Mesenchymal stem cell (in vitro differentiated cells and primary cell): Measurements from ENCODE around the gene THBD.

ENCODE experiments used
- DNase-seq: peaks from one replicate; pipeline ENCODE4 v3.0.0-alpha.2; 2013
- H2AFZ ChIP-seq: one replicate; pipeline ENCODE4 v1.6.1; 2013; ENCODE audit warnings: low read depth, mild to moderate bottlenecking, control low read depth, inconsistent platforms, low read length, moderate library complexity
- H2AK5ac ChIP-seq: 2 replicates; pipeline ENCODE4 v1.6.1; 2013; ENCODE audit warnings: low read length, moderate library complexity, mild to moderate bottlenecking, inconsistent platforms; ENCODE audit not compliant: severe bottlenecking
- H2BK120ac ChIP-seq: one replicate; pipeline ENCODE4 v1.6.1; 2013; ENCODE audit warnings: low read depth, mild to moderate bottlenecking, inconsistent platforms, low read length, moderate library complexity
- H2BK12ac ChIP-seq, 2 experiments: one replicate each; pipeline ENCODE4 v1.6.1; 2013; ENCODE audit warnings: inconsistent platforms in 2 of 2, low read length in 2 of 2, mild to moderate bottlenecking in 2 of 2, moderate library complexity in 2 of 2, control low read depth in 1 of 2
- H2BK15ac ChIP-seq: one replicate; pipeline ENCODE4 v1.6.1; 2013; ENCODE audit warnings: mild to moderate bottlenecking, low read depth, inconsistent platforms; ENCODE audit not compliant: poor library complexity, severe bottlenecking
- H2BK5ac ChIP-seq: 2 replicates; pipeline ENCODE4 v1.6.1; 2013; ENCODE audit warnings: low read depth, mild to moderate bottlenecking, low read length, control low read depth, inconsistent platforms; ENCODE audit not compliant: poor library complexity, severe bottlenecking
- H3K14ac ChIP-seq, 2 experiments: one replicate each; pipeline ENCODE4 v1.6.1; 2013; ENCODE audit warnings: inconsistent platforms in 2 of 2, low read length in 2 of 2, control low read depth in 1 of 2, mild to moderate bottlenecking in 1 of 2, moderate library complexity in 1 of 2
- H3K18ac ChIP-seq, 2 experiments: one replicate each; pipeline ENCODE4 v1.6.1; 2013; ENCODE audit warnings: inconsistent platforms in 2 of 2, low read length in 2 of 2, control low read depth in 1 of 2, low read depth in 1 of 2, mild to moderate bottlenecking in 1 of 2
- H3K23ac ChIP-seq, 2 experiments: one replicate each; pipeline ENCODE4 v1.6.1; 2013; ENCODE audit warnings: inconsistent platforms in 2 of 2, low read length in 2 of 2, mild to moderate bottlenecking in 2 of 2, moderate library complexity in 2 of 2, control low read depth in 1 of 2
- H3K27ac ChIP-seq: 2 replicates; pipeline ENCODE4 v1.5.1; 2013; ENCODE audit warnings: mild to moderate bottlenecking, moderate library complexity, low read length, control low read depth, inconsistent platforms; ENCODE audit not compliant: poor library complexity, severe bottlenecking
- H3K27me3 ChIP-seq, 2 experiments: 2 replicates each; pipeline versions ENCODE4 v1.6.1 to v1.7.0; 2013; ENCODE audit warnings: low read length in 2 of 2, mild to moderate bottlenecking in 2 of 2, moderate library complexity in 2 of 2, control low read depth in 1 of 2, inconsistent platforms in 1 of 2; ENCODE audit not compliant: control insufficient read depth in 1 of 2, insufficient read depth in 1 of 2
- H3K36me3 ChIP-seq, 2 experiments: 2 replicates each; pipeline versions ENCODE4 v1.6.1 to v1.7.0; 2013; ENCODE audit warnings: low read length in 2 of 2, control low read depth in 1 of 2, inconsistent platforms in 1 of 2, low read depth in 1 of 2, mild to moderate bottlenecking in 1 of 2; ENCODE audit not compliant: insufficient read depth in 2 of 2, control insufficient read depth in 1 of 2
- H3K4ac ChIP-seq, 2 experiments: one replicate each; pipeline ENCODE4 v1.6.1; 2013; ENCODE audit warnings: inconsistent platforms in 2 of 2, low read length in 2 of 2, mild to moderate bottlenecking in 2 of 2, moderate library complexity in 2 of 2, control low read depth in 1 of 2, low read depth in 1 of 2
- H3K4me1 ChIP-seq: 2 replicates; pipeline ENCODE4 v1.6.1; 2013; ENCODE audit warnings: low read depth, low read length, control low read depth; ENCODE audit not compliant: control insufficient read depth, insufficient read depth
- H3K4me2 ChIP-seq: 2 replicates; pipeline ENCODE4 v1.6.1; 2013; ENCODE audit warnings: low read length, mild to moderate bottlenecking, inconsistent platforms; ENCODE audit not compliant: poor library complexity, severe bottlenecking
- H3K4me3 ChIP-seq, 2 experiments: 2 replicates each; pipeline versions ENCODE4 v1.5.1 to v1.7.0; 2013; ENCODE audit warnings: low read length in 2 of 2, mild to moderate bottlenecking in 2 of 2, control low read depth in 1 of 2, low read depth in 1 of 2; ENCODE audit not compliant: insufficient read depth in 1 of 2
- H3K79me1 ChIP-seq: replicated peaks from 2 replicates; pipeline ENCODE4 v1.6.1; 2013; ENCODE audit warnings: mild to moderate bottlenecking, control low read depth, low read length, inconsistent platforms; ENCODE audit not compliant: poor library complexity, severe bottlenecking
- H3K9ac ChIP-seq: 2 replicates; pipeline ENCODE4 v1.7.0; 2013; ENCODE audit warnings: mild to moderate bottlenecking, low read length, moderate library complexity
- H3K9me3 ChIP-seq: 2 replicates; pipeline ENCODE4 v1.7.0; 2013; ENCODE audit warnings: mild to moderate bottlenecking, low read length; ENCODE audit not compliant: control insufficient read depth
- H4K8ac ChIP-seq: one replicate; pipeline ENCODE4 v1.6.1; 2013; ENCODE audit warnings: inconsistent platforms, mild to moderate bottlenecking, low read length, moderate library complexity
- H4K91ac ChIP-seq: one replicate; pipeline ENCODE4 v1.6.1; 2013; ENCODE audit warnings: mild to moderate bottlenecking, low read length, inconsistent platforms
- WGBS: methylation state at CpG from one replicate; pipeline ENCODE4 v1.1.7; 2013; ENCODE audit warnings: mixed read lengths; 5-methylcytosine and 5-hydroxymethylcytosine counted together

The THBD gene

GRCh38 chr20:23096097-23096496 is 46.6 kb upstream of the THBD start:
- H3K4me1 ChIP-seq: no peaks in the 10 kb centered on the region
- no peak overlapping the region for H2BK15ac ChIP-seq
- no peak overlapping the region for H3K27ac ChIP-seq
- H2AK5ac ChIP-seq: no peak overlapping the region
- no peaks in the 10 kb centered on the region for H3K9me3 ChIP-seq
- no peak overlapping the region for H3K18ac ChIP-seq
- no peak overlapping the region for H3K14ac ChIP-seq
- DNase-seq: no peak
- H2AFZ ChIP-seq: no peak overlapping the region
- H4K91ac ChIP-seq: no peak overlapping the region
- no peak overlapping the region for H3K4me2 ChIP-seq
- H3K4me3 ChIP-seq: no peak overlapping the region
- no peak overlapping the region for H3K9ac ChIP-seq
- WGBS: 95% methylated on average over 2 of the region's 3 CpGs
- no peak overlapping the region for H3K23ac ChIP-seq
- H3K27me3 ChIP-seq: peaks cover 15 to 30% of the 10 kb centered on the region in 2 experiments
- H3K4ac ChIP-seq: no peak overlapping the region
- H2BK12ac ChIP-seq: no peak overlapping the region
- no peak overlapping the region for H2BK5ac ChIP-seq
- H4K8ac ChIP-seq: no peak overlapping the region
- no peaks in the 10 kb centered on the region for H3K36me3 ChIP-seq
- H2BK120ac ChIP-seq: no peak overlapping the region
- H3K79me1 ChIP-seq: no peaks in the 10 kb centered on the region

GRCh38 chr20:23095499-23095898 is 46.0 kb upstream of the THBD start:
- Histone ChIP-seq H2BK15ac (no peak overlapping the region), H3K79me1 (no peaks in the 10 kb centered on the region), H3K9ac (no peak overlapping the region), H4K8ac (no peak overlapping the region), H2AK5ac (no peak overlapping the region), H2BK5ac (no peak overlapping the region), H3K27ac (no peak overlapping the region), H3K9me3 (no peaks in the 10 kb centered on the region), H4K91ac (no peak overlapping the region), H2BK120ac (no peak overlapping the region), H3K4me1 (no peaks in the 10 kb centered on the region), H2BK12ac (no peak overlapping the region), H3K23ac (no peak overlapping the region), H3K14ac (no peak overlapping the region), H3K36me3 (no peaks in the 10 kb centered on the region), H3K4me3 (no peak overlapping the region), H3K4me2 (no peak overlapping the region), H3K18ac (no peak overlapping the region), H3K27me3 (peaks cover 15 to 30% of the 10 kb centered on the region in 2 experiments), H2AFZ (no peak overlapping the region), H3K4ac (no peak overlapping the region)
- 93% methylated on average over 3 of the region's 3 CpGs for WGBS
- no peak for DNase-seq

- peak overlapping the region in 1 of 2 experiments; percentile 30 for H2BK12ac ChIP-seq
- H3K9ac ChIP-seq: no peak overlapping the region
- H3K4me2 ChIP-seq: no peak overlapping the region
- H2BK5ac ChIP-seq: no peak overlapping the region
- no peaks in the 10 kb centered on the region for H3K36me3 ChIP-seq
- H3K14ac ChIP-seq: no peak overlapping the region
- no peaks in the 10 kb centered on the region for H3K4me1 ChIP-seq
- H3K27me3 ChIP-seq: peaks cover 15 to 33% of the 10 kb centered on the region in 2 experiments
- H3K4me3 ChIP-seq: no peak overlapping the region
- no peak overlapping the region for H3K18ac ChIP-seq
- no peaks in the 10 kb centered on the region for H3K9me3 ChIP-seq
- no peak overlapping the region for H2BK15ac ChIP-seq
- WGBS: 87% methylated on average over 8 of the region's 8 CpGs
- H2AK5ac ChIP-seq: no peak overlapping the region
- H3K27ac ChIP-seq: no peak overlapping the region
- H3K79me1 ChIP-seq: no peaks in the 10 kb centered on the region
- no peak overlapping the region for H4K91ac ChIP-seq
- H3K23ac ChIP-seq: no peak overlapping the region
- no peak overlapping the region for H3K4ac ChIP-seq
- peak overlapping the region; percentile 69 for H4K8ac ChIP-seq
- DNase-seq: peak; percentile 50
- H2BK120ac ChIP-seq: no peak overlapping the region
- H2AFZ ChIP-seq: no peak overlapping the region
These were observed 45.5 kb upstream of the THBD start for GRCh38 chr20:23094927-23095326.

GRCh38 chr20:23094213-23094896 is 44.9 kb upstream of the THBD start:
- no peaks in the 10 kb centered on the region for H3K9me3 ChIP-seq
- peaks cover 15 to 33% of the 10 kb centered on the region in 2 experiments for H3K27me3 ChIP-seq
- no peak overlapping the region for H2BK5ac ChIP-seq
- no peaks in the 10 kb centered on the region for H3K79me1 ChIP-seq
- H3K4me1 ChIP-seq: no peaks in the 10 kb centered on the region
- peak overlapping the region; percentile 69 for H4K8ac ChIP-seq
- no peak for DNase-seq
- 90% methylated on average over 13 of the region's 13 CpGs for WGBS
- no peak overlapping the region for H2BK120ac ChIP-seq
- no peak overlapping the region for H3K9ac ChIP-seq
- no peak overlapping the region for H2AK5ac ChIP-seq
- H3K4me3 ChIP-seq: no peak overlapping the region
- peak overlapping the region in 1 of 2 experiments; percentile 30 for H2BK12ac ChIP-seq
- no peaks in the 10 kb centered on the region for H3K36me3 ChIP-seq
- no peak overlapping the region for H3K23ac ChIP-seq
- H3K4me2 ChIP-seq: no peak overlapping the region
- H3K18ac ChIP-seq: no peak overlapping the region
- no peak overlapping the region for H2AFZ ChIP-seq
- no peak overlapping the region for H3K14ac ChIP-seq
- no peak overlapping the region for H3K27ac ChIP-seq
- H4K91ac ChIP-seq: no peak overlapping the region
- no peak overlapping the region for H3K4ac ChIP-seq
- H2BK15ac ChIP-seq: no peak overlapping the region
